ENCODE measurements around the gene ITLN1. TPM values are rescaled to one million over a fixed set of nuclear protein-coding genes. Genes with fewer than 3 reads are reported as not detected.
"Not testable (repeated sequence)": the region's sequence is repeated elsewhere in the genome, so short reads cannot be mapped to it uniquely, and the experiment has no call there.

Gene ITLN1
- total RNA-seq, 1 donor from 2014 or later = 1.0 TPM

GRCh38 chr1:160879056-160879455 lies 5.9 kb downstream of the ITLN1 start:
- no peak overlapping the region for H3K4me3 ChIP-seq
- H3K36me3 ChIP-seq = no peaks in the 10 kb centered on the region
- TF ChIP-seq CTCF (IDR thresholded peaks at IDR 0.05; ENCODE audit: borderline replicate concordance) = no peak
- H3K9me3 ChIP-seq (replicated peaks) = no peaks in the 10 kb centered on the region
- H3K27me3 ChIP-seq (ENCODE audit: low read depth) = no peaks in the 10 kb centered on the region
- H3K27ac ChIP-seq (replicated peaks) = no peak overlapping the region
- no peak for DNase-seq
- H3K4me1 ChIP-seq = no peaks in the 10 kb centered on the region
- intact Hi-C loops (cut with micrococcal nuclease) = no loop called here

- H3K27me3 ChIP-seq (ENCODE audit: low read depth) = no peaks in the 10 kb centered on the region
- peak; percentile 13 for TF ChIP-seq CTCF (IDR thresholded peaks at IDR 0.05; ENCODE audit: borderline replicate concordance)
These were observed 7.8 kb downstream of the ITLN1 start for GRCh38 chr1:160877221-160877620.

GRCh38 chr1:160876311-160876710 lies 8.7 kb downstream of the ITLN1 start:
- H3K4me1 ChIP-seq = no peaks in the 10 kb centered on the region
- TF ChIP-seq CTCF (IDR thresholded peaks at IDR 0.05; ENCODE audit: borderline replicate concordance) = no peak
- DNase-seq = no peak
- intact Hi-C loops (cut with micrococcal nuclease) = no loop called here
- H3K36me3 ChIP-seq = no peaks in the 10 kb centered on the region
- H3K27ac ChIP-seq (replicated peaks) = no peak overlapping the region
- no peaks in the 10 kb centered on the region for H3K9me3 ChIP-seq (replicated peaks)
- no peaks in the 10 kb centered on the region for H3K27me3 ChIP-seq (ENCODE audit: low read depth)
- H3K4me3 ChIP-seq = no peak overlapping the region

More at GRCh38 chr1:160877221-160877620, 7.8 kb downstream of the ITLN1 start:
- no peak overlapping the region for H3K27ac ChIP-seq (replicated peaks)
- H3K4me1 ChIP-seq = no peaks in the 10 kb centered on the region
- H3K9me3 ChIP-seq (replicated peaks) = no peaks in the 10 kb centered on the region
- DNase-seq = no peak
- no peak overlapping the region for H3K4me3 ChIP-seq
- intact Hi-C loops (cut with micrococcal nuclease) = no loop called here
- no peaks in the 10 kb centered on the region for H3K36me3 ChIP-seq

GRCh38 chr1:160875591-160875990 lies 9.4 kb downstream of the ITLN1 start:
- DNase-seq; H3K9me3 ChIP-seq (replicated peaks); intact Hi-C loops (cut with micrococcal nuclease); H3K4me3 ChIP-seq; H3K4me1 ChIP-seq; H3K36me3 ChIP-seq; H3K27ac ChIP-seq (replicated peaks); H3K27me3 ChIP-seq (ENCODE audit: low read depth): not testable (repeated sequence)

GRCh38 chr1:160874935-160875334 lies 10.0 kb downstream of the ITLN1 start:
- no peak for TF ChIP-seq CTCF (IDR thresholded peaks at IDR 0.05; ENCODE audit: borderline replicate concordance)
- no peak for DNase-seq
- H3K9me3 ChIP-seq (replicated peaks) = no peaks in the 10 kb centered on the region
- intact Hi-C loops (cut with micrococcal nuclease) = no loop called here
- no peaks in the 10 kb centered on the region for H3K27me3 ChIP-seq (ENCODE audit: low read depth)
- no peak overlapping the region for H3K4me3 ChIP-seq
- H3K36me3 ChIP-seq = no peaks in the 10 kb centered on the region
- no peak overlapping the region for H3K27ac ChIP-seq (replicated peaks)
- H3K4me1 ChIP-seq = no peaks in the 10 kb centered on the region

GRCh38 chr1:160868141-160868540 lies 16.8 kb downstream of the ITLN1 start:
- intact Hi-C loops (cut with micrococcal nuclease) = no loop called here
- H3K27ac ChIP-seq (replicated peaks) = no peak overlapping the region
- no peaks in the 10 kb centered on the region for H3K36me3 ChIP-seq
- H3K4me1 ChIP-seq = no peaks in the 10 kb centered on the region
- H3K4me3 ChIP-seq = no peak overlapping the region
- H3K9me3 ChIP-seq (replicated peaks) = no peaks in the 10 kb centered on the region
- TF ChIP-seq CTCF (IDR thresholded peaks at IDR 0.05; ENCODE audit: borderline replicate concordance) = no peak
- no peak for DNase-seq
- no peaks in the 10 kb centered on the region for H3K27me3 ChIP-seq (ENCODE audit: low read depth)

- H3K36me3 ChIP-seq; DNase-seq; H3K9me3 ChIP-seq (replicated peaks); H3K27ac ChIP-seq (replicated peaks); intact Hi-C loops (cut with micrococcal nuclease); H3K4me1 ChIP-seq; H3K27me3 ChIP-seq (ENCODE audit: low read depth); H3K4me3 ChIP-seq: not testable (repeated sequence)
These were observed 17.3 kb downstream of the ITLN1 start for GRCh38 chr1:160867651-160868050.

All from left ventricle myocardium inferior (tissue), 1 donor.